GM21367 (cell line): ENCODE measurements around the gene SHCBP1.
A peak's percentile ranks its signal among the peaks of the same experiment; 100 is the strongest.
"Not testable (repeated sequence)": the region's sequence is repeated elsewhere in the genome, so short reads cannot be mapped to it uniquely, and the experiment has no call there.

Source experiments
- ATAC-seq: cut with Tn5 transposase; IDR thresholded peaks from one replicate; pipeline ENCODE4 v1.9.1; 2021; ENCODE audit not compliant: unreplicated experiment

Gene SHCBP1

DNA sequence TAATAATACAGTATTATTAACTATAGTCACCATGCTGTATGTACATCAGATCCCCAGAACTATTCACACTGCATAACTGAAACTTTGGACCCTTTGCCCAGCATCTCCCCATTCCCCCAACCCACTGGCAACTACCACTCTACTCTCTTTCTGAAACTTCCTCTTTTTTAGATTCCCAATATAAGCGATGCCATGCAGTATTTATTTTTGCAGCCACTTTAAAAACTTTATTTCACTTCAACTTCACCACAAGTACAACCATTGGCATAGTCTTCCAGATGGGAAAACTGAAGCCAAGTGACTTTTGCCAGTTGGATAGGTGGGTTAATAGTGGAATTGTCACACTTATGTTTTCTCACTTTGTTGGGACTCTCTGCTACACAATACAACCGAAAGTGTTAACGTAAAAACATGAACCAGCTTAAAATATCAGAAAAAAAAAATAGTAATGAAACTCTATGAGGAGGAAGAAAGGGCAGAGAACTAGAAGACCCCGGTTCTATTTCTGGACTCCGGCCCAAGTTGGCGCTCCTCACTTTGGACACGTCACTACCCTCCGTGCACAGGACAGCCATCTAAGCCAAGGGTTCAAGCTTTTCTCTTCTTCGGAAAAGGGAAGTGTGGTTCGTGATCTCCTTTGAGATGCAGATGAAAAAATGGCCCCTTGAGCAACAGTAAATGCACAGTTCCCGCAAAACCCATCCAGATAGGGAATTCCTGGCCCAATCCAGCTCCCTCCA is 743 bp downstream of the SHCBP1 start:
- peak; percentile 7 for ATAC-seq

DNA sequence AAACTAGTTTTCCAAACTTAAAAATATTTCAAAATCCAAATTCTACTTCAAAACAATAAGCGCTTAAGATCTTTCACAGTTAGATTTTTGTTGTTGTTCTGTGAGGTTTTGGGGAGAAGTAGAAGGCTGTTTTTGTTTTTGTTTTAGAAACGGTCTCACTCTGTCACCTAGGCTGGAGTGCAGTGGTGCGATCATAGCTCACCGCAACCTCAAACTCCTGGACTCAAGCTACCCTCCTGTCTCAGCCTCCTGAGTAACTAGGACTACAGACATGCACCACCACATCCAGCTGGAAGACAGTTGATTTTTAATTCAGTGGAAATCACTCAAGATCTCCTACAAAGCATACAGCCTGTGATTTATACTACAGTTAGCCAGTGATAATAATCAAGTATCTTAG is 2.7 kb downstream of the SHCBP1 start:
- no peak for ATAC-seq

DNA sequence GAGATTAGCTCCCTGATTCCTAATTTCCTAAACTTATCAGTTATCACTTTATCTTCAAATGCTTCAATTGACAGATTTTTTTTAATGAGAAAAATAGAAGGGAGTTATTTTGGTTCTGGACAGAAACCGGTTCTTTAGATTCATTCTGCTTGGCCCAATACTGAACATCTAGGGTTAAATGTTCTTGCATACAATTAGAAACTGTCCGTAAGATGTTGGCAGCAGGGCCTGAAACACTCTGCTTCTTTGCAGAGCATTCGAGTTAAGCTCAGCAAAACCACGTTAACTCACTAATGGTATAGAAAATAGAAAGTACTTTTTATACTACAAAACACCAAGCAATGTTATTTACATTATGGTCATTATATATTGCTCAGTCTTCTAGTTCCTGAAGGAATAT is 7.2 kb downstream of the SHCBP1 start:
- ATAC-seq = no peak

DNA sequence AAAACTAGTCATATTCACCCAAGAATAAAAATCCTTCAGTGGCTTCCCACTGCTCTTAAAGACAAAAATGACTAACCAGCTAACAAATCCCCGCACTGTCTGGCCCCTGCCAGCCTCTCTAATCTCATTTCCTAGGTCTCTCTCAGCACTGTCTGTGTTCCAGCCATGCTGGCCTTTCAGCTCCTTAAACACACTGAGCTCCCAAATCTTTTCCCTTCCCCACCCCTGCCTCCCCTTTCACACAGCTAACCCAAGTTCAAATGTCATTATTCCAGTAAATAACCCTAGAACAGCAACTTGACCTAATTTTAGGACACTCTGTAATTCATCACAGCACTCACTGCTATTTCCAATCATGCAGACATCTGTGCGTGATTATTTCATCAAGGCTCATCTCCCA is 7.8 kb downstream of the SHCBP1 start:
- no peak for ATAC-seq

DNA sequence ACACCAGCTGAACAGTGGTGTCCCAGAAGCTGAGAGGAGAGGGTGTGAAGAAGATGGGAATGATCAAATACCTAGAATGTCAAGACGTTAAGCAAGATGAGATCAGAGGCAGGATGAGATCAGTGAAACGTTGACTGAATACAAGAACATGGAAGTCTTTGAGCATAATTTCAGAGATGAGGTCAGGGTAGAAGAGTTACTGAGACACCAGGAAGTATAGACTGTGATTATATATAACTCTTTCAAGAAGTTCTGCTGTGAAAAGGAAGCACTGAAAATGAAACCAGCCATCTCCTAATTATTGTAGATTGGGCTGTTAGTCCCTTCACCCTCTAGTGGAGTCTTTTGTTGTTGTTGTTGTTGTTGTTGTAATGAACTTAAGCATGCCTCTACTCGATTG is 9.1 kb downstream of the SHCBP1 start:
- peak; percentile 71 for ATAC-seq

DNA sequence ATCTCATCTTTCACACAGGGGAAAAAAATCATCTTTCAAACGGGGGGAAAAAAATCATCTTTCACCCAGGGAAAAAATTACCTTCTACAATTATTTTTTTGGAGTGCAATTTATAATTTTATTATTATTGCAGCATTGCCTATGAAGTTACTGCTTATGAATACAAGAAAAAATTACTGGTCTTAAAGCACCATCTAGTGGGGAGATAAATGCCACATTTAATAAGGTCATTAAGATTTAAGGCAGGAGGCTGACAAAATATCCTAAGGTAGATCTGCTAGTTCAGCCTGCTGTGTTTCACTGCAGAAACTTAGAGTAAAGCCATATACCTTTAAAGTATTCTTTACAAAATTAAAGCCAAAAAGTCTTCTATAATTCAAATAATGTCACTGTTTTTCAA is 13.7 kb downstream of the SHCBP1 start:
- ATAC-seq = no peak

DNA sequence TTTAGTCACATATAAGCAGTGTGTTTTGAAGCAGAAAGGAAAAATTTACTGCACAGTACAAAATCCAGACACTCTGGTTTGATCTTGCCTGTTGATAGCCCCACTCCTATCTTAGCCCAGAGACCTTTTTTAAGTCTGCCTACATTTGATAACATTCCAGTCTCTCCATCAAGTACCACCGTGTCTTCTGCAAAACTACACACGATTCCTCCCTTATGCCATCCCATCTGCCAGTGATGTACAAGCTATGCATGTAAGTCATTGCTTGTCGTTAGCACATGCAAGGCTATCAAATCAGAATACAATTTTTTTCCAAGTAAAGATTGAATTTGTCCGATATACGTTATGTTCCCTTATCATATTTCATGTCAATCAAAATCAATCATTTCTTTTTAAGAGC is 14.9 kb downstream of the SHCBP1 start:
- ATAC-seq = no peak

DNA sequence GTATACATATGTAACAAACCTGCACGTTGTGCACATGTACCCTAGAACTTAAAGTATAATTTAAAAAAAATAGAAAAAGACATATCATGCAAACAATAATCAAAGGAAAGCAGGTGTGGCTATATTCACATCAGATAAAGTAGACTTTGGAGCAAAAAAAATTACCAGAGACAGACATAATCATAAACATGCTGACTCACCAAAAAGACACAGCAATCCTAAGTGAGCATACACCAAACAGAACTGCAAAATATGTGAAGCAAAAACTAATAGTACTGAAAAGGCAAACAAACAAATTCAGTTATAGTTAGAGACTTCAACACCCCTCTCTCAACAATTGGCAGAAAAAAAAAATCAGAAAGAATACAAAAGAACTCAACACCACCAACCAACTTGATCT is 29.9 kb downstream of the SHCBP1 start:
- ATAC-seq = no peak

DNA sequence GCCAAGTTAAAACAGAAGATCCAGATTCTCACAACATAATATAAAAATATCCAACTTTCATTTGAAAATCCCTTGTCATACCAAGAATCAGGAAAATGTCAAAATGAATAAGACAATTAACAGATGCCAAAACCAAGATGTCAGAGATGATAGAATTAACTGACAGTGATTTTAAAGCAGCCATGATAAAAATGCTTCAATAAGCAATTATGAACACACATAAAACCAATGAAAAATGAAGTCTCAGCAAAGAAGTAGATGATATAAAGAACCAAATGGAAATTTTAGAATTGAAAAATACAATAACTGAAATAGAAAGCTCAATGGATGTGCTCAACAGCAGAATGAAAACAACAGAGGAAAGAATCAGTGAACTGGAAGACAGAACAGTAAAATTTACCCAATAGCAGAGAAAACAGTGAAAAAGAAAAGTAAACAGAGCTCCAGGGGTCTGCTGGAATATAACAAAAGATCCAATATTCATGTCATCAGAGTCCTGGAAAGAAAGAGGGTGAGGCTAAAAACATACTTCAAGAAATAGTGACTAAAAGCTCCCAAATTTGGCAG is 35.1 kb downstream of the SHCBP1 start:
- ATAC-seq = no peak

DNA sequence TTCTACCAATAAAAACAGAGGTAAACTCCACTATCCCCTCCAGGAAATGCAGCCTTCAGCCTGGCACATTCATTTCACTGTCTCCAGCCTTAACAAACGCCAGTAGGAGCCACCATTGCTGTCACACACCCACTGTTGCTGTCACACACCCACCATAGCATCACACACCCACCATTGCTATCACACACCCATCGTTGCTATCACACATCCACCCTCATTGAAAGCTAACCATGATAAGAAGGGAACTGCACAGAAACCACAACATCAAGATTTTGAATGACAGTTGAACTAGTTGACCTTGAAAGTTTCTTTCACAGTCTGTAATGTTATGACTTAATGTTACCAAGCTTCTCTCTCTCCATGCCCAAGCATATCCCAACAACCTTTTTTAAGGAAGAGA is 38.1 kb downstream of the SHCBP1 start:
- no peak for ATAC-seq

DNA sequence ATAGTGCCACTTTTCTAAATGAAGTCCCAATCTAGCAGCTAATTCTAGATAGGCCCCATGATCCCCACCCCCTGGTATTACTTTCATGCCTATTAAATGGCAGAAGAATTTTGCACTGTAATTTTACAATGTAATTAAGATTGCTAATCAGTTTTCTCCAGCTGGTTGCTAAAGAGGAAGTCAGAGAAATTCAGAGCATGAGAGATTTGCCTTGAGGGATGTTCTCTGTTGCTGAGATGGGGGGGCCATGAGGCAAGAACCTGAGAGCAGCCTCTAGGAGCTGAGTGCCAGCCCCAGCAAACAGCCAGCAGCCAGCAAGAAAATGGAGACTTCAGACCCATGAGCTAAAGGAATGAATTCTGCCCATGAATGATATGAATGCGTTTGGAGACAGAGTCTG is 38.9 kb downstream of the SHCBP1 start:
- no peak for ATAC-seq

DNA sequence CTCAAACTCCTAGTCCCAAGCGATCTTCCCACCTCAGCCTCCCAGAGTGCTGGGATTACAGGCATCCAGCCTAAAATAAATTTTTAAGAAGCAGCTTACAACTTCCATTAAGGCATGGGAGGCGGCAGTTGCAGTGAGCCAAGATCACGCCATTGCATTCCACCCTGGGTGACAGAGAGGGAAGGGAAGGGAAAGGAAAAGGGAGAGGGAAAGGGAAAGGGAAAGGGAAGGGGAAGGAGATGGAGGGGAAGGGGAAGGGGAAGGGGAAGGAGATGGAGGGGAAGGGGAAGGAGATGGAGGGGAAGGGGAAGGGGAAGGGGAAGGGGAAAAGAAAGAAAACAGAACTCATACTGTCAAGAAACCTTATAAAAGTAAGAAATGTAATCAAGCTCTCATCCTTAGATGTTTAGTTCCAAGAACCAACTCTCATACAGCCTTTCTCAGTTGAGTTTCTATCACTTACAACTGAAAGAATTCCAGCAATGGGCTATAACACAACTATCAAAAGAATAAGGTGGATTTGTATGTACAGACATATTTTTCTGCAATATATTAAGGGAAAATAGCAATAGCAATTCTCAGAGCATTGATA is 43.1 kb downstream of the SHCBP1 start:
- ATAC-seq = no peak

DNA sequence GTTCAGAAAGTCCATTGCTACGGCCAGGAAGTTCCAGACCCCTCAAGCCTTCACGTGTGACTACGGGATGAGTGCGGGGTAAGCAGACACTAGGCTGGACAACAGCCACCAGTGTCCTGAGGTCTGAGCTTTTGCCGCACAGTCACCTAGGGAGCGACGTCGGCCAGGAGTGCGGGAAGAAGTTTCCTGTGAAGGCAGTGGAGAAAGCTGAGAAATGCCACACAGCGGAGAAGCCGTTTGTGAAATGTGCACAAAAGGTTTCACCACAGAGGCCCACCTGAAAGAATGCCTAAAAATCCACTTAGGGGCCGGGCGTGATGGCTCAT is 47.4 kb downstream of the SHCBP1 start:
- no peak for ATAC-seq

DNA sequence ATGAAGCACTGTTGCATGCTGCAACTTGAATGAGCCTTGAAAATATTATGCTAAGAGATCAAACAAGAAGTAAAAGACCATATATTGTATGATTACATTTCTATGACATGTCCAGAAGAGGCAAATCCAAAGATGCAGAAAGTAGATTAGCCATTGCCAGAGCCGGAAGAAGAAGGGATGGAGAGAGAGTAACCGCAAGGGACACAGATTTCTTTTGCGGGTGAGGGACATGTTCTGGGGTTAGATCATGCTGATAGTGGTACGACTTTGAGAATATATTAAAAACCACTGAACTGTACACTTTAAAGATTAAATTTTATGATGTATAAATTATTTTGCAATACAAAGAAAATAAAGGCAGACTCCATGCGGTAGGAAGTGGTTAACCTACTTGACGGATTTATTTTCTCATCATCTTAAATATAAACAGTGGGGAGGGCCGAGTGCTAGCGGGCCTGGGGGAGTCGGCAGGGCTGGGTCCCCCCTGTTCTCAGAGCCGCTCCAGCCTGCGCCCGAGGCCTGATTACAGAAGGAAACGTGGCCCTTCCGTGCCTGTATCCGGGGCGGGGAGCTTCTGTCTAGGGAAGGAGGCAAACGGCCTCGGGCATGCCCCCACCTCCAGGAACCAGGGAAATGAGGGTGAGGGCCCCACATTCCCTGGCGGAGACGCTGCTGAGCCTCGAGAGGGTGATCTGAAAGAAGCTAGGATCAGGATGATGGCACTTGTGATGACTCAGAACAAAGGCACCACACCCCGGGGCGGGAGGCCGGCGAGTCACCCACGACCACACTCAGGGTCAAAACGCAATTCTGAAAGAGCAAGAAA is 48.0 kb downstream of the SHCBP1 start:
- no peak for ATAC-seq

DNA sequence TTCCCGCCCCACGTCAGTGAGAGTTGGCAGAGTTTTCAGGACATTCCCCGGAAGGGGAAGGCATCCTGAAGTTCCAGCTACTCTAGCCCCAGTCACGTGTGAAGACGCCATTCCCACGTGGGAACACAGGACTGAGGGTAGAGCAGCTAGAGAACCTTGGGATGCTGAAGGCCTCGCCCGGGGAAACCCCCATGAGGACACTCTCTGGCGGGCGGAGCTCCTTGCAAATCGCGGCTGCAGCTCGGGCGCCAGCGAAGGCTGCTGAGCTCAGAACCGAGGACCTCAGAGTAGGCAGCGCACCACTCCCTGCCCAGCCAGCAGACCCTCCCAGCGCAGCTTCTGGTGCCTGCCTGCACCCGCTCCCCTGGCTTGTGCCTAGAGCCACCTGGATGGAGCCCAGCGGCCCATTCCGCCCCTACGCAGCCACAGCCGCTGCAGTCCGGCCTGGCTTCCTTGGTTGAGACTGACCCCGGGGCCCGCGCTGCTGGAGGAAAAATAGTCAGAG is 51.9 kb downstream of the SHCBP1 start:
- ATAC-seq = no peak

DNA sequence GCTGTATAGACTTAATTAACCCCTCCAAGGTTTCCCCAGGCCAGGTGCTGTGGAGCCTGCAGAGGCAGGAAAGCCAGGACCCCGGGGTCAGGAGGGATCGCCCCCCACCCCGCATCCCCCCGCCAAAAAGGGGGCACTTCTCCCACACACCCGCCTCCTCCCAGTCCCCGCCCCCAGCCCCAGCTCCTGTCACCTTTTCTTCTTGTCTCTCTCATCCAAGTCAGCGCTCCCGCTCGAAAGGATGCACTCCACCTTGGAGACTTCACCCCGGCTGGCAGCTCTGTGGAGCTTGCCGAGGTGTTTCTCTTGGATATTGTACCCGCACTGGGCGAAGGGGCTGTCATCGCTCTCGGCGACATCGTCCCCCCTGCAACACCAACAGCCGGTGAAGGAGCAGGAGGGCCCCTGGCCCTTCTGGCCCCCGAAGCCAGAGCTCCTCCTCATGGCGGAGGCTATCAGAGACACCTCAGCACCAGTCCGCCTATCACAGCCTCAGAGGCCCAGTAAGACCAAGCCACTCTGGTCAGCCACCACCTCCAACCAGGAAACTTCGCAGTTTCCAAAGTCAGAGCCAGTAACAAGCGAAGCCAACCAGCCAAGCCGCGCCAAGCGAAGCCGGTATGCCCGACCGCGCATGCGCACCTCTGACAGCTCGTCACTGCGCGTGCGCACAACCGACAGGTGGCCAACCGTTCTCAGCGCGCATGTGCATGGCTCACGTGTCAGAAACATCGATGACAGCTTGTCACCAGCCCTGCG is 52.5 kb downstream of the SHCBP1 start:
- no peak for ATAC-seq

DNA sequence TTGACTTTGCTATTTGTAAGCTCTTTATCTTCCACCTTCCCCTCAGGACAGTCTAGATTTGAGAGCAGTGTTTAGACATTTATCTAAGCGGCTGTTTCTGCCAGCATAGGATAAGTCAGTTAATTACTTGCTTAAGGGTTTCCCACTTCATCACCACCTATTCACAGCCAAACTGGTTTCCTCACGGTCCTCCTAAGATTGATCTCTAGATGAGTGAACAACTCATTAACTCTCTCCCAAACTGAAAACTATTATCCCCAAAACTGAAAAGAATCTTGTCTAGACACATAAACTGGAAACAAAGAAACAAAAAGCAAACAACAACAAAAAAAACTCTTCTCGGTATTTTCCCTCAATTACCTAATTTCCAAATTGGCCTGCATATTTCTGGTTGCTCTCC is 58.2 kb downstream of the SHCBP1 start:
- no peak for ATAC-seq

DNA sequence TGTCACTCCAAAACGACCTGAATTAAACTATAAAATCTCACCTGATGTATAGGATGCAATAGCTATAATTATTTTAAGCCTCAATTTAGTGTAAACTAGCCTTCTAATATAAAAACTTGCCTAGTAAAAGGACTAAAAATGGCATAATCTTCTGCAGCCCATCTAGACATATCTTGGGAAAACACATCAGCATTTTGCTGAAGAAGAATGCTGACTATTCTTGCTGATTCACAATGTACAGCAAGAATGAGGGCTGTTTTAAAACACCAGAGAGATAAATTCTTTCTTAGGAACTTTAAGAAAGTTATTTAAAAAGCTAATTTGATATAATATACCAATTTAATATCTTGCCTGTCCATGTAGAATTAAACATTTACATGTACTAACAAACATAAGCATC is 63.2 kb downstream of the SHCBP1 start:
- ATAC-seq = no peak

DNA sequence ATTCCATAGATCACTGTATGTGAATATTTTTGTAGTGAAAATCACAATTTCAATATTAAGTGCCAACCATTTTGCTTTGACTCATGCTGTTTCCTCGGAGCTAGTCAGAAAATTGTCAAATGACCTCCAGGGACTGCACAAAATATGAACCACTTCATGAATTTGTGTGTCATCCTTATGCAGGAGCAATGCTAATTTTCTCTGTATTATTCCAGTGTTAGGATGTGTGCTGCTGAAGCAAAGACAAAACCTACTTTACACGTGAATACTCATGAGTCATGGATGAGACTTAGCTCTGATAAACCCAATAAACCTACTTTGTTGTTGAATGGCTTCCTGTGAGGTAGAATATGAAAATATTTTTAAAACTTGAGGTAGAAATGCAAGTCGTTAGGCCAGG is 65.2 kb downstream of the SHCBP1 start:
- ATAC-seq = no peak

DNA sequence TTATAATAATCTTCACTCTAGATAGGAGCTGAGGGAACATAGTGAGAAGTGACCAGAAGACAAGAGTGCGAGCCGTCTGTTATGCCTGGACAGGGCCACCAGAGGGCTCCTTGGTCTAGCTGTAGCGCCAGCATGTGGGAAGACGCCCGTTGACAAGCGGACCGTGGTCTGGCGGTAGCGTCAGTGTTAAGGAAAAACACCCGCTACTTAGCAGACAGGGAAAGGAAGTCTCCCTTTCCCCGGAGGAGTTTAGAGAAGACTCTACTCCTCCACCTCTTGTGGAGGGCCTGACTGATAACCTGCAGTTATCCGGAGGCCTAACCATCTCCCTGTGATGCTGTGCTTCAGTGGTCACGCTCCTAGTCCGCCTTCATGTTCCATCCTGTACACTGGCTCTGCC is 66.7 kb downstream of the SHCBP1 start:
- not testable (repeated sequence) for ATAC-seq

DNA sequence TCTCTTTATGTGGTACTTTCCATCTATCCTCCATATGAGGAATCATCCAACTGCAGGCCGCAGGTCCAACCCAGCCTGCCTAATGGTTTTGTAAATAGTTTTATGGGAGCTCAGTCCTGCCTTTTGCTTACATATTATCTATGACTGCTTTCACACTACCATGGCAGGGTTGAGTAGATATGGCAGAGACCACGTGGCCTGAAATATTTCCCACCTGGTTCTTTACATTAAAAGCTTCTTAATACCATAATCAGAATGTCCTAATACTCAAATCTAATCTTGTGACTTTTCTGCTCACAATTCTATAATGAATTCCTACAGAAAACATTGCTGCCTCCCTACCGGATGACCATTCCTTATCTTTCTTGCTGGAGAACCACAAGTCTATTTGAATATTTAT is 71.7 kb downstream of the SHCBP1 start:
- ATAC-seq = no peak
